NCI-H2029 (cell line): ENCODE data around the gene OR13F1.
"Not testable (repeated sequence)": the region's sequence is repeated elsewhere in the genome, so short reads cannot be mapped to it uniquely, and the experiment has no call there.

ENCODE experiments used
- DNase-seq: peaks from one replicate; lab custom pipeline; 2025; lab: John Stamatoyannopoulos, UW

OR13F1 gene, protein sequence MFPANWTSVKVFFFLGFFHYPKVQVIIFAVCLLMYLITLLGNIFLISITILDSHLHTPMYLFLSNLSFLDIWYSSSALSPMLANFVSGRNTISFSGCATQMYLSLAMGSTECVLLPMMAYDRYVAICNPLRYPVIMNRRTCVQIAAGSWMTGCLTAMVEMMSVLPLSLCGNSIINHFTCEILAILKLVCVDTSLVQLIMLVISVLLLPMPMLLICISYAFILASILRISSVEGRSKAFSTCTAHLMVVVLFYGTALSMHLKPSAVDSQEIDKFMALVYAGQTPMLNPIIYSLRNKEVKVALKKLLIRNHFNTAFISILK

DNA sequence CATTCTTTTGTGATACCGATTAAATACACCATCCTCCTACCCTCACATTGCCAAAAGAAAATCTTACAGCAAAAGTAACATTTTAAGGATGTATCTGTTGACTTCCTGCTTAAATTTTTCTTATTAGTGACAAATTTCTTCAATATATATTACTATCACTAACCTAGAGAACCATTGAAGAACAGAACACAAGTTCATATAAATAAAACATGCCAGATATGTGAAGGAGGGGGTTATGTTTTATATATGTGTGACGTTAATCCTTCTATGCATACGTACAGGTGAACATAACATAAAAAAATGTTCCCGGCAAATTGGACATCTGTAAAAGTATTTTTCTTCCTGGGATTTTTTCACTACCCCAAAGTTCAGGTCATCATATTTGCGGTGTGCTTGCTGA lies at the start of gene OR13F1:
TSS of gene OR13F1 (plus strand) at position 301 of the 400 bp plus-strand sequence. CDS start at position 301, 0 bp downstream.
- no peak for DNase-seq

DNA sequence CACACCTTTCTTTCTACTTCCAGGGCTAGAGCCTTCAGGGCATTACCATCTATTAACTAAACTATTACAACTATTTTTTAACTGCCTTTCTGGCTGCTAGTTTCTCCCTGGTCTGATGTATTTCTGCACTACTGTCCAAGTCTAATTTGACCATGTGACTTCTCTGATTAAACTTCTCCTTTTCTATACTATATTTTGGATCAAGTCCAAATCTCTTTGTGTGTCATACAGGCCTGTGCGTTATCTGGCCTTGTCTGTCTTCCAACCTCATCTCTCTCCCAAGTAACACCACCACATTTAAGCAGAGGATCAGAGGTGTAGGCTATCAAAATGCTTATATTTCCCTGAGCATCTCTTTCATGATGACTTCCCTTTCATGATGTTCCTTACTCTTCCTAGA lies 47.2 kb upstream of the OR13F1 start:
- no peak for DNase-seq

DNA sequence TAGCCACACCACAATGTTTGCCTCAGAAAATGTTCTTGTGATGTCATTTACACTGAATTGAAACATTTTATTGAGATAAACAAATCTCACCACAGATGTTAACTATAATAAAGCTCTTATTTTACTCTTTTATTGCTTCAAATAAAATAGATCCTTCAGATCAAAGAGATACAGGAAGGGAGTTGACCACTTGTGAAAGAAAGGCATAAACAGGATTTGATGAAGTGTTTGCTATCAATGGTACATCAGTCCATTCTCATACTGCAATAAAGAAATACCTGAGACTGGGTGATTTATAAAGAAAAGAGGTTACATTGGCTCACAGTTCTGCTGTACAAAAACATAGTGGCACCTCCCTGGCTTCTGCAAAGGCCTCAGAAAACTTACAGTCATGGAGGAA lies 40.2 kb upstream of the OR13F1 start:
- DNase-seq, result no peak

DNA sequence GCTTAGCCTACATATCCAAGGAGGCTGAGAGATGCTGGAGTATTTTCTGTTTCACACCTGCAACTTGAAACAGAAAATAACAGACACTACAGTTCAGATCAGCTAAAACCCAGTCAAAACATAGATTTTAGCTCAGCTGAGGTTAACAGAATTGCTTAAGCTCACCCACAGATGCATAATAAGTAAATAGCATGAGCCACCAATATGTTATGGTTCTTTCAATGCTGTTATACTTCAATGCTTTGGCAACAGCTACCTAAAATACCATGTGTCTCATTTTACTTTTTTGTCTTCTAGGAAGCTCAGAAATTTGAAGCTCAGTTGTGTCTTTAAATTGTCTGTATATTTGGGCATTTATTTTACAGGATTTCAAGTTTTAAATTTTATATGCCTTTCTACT lies 35.8 kb upstream of the OR13F1 start:
- no peak for DNase-seq

DNA sequence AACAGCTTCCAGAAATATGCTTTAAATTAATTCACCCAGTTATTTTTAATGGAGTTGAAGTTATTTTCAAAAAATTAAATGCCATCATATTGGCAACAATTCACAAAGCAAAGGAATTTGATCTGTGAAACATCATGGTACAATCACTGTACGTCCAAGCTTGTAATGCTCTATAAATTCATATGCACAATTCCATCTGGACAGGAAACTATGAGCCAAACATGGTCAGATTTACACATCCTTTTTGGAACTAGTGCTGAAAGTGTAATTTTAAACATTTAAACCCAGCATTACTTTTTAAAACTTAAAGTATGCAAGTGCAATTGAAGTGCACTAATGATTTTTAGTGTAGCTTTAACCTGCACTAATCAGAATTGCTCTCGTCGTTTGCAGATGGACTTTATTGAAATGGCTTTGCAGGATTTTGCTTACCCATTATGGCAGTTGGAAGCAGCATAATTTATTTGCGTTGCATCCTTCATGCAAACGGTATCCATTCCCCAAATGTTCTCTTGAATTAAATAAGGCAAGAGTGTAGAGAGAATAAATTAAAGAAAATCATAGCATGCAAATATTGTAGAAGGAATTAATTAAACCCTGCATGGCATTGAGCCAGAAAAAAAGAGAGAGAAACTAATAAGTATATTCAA lies 21.0 kb upstream of the OR13F1 start:
- no peak for DNase-seq

DNA sequence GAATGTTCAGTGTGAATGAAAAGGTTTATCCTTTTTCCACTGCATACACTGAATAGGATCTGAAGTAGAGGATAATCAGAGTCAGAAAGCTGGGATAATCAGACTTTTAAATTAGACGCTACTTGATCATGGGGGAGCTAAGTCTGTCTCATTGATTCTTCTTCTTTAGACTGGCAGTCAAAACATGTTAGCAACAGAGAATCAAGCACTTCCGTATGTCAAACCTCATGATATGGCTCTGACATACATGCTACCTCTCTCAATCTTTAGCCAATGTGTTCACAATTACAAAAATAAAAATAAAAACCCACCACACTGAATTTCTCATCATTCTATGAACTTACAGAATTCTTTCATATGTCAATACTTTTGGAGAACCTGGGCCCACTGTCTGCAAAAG lies 19.0 kb upstream of the OR13F1 start:
- no peak for DNase-seq

DNA sequence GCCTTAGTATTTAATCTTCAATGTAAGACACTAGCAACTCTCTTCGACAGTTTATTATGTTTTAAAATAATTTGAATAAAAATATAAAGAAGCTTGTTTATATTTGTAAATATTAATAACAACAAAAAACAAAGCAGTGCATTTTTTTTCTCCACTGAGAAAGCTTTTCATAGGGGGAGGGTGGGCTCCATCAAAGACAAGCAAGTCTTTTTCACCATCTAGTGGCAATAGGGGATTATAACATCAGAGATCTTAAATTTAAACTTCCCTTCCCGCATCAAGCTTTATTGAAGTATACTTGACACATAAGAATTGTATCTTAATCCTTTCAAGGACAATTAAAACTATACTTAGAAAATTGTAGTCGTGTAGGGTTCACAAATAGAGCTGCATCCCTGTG lies 9.3 kb upstream of the OR13F1 start:
- DNase-seq, result no peak

DNA sequence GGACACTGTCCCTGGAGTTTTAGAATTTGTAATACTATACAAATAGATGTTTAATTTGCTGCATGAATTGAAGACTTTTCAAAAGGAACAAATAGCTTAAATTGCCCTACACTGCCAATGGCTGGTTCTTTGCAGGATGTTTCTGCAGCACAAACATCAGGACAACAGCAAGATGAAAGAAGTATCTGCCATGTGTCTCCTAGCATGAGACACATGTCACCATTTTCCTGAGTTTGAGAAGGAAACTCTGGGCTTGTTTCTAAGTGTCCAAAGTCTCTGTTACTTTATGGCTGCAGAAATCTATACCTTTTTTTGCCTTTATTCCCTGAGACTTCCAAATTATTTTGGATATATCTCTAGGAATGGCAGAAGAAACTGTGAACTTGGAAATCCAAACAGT lies 623 bp upstream of the OR13F1 start:
- no peak for DNase-seq

DNA sequence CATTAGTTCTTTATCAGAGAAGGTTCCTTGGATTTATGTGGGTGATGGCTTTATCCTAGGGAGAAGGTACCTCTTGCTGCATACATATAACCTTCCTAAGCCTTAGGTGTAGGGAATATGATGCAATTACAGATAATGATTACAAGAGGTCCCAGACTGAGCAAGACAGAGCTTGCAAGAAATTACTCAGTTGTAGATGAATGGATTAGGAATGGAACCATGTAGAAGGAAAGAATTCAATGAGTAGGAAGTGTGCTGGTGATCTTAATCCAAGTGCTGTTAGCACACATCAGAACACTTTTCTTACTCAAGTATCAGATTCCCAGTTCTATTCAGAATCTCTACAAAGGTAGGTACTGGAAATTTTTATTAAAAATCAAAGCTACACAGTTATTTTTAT lies 2.5 kb downstream of the OR13F1 start:
- DNase-seq, result no peak

DNA sequence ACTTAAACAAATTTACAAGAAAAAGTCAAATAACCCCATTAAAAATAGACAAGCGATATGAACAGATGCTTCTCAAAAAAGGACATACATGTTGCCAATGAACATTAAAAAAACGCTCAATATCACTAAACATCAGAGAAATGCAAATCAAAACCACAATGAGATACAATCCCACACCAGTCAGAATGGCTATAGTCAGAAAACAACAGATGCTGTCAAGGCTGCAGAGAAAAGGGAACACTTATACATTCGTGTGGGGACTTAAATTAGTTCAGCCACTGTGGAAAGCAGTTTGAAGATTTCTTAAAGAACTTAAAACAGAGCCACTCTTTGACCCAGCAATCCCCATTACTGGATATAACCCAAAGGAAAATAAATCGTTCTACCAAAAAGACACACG lies 10.8 kb downstream of the OR13F1 start:
- DNase-seq, result no peak

DNA sequence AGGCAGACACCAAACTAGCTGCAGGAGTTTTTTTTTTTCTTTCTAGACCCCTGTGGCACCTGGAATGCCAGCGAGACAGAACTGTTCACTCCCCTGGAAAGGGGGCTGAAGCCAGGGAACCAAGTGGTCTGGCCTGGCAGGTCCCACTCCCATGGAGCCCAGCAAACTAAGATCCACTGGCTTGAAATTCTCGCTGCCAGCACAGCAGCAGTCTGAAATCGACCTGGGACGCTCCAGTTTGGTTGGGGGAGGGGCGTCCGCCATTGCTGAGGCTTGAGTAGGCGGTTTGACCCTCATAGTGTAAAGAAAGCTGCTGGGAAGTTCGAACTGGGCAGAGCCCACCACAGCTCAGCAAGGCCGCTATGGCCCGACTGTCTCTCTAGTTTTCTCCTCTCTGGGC lies 16.2 kb downstream of the OR13F1 start:
- not testable (repeated sequence) for DNase-seq

DNA sequence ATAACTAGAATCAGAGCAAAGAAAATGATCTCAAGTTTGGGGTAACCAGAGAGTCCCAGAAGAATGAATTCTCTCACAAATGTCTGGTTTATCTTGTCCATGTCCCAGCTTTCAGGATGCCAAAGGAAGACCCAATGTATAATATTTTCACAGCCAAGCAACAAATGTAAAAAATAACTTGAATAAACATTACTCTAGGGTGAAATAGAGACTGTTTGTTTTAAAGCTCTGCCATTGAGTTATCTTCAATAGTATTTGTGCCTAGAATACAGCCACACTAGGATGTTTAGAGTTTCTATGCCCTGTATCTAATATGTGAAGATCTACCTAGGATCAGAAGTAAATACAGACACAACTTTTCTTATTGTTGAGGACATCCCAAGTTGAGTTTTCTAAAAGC lies 23.0 kb downstream of the OR13F1 start, which contains the start of gene OR13C4:
TSS of gene OR13C4 (minus strand) at position 101 of the 400 bp plus-strand sequence. CDS start at position 101, 0 bp downstream.
- no peak for DNase-seq

DNA sequence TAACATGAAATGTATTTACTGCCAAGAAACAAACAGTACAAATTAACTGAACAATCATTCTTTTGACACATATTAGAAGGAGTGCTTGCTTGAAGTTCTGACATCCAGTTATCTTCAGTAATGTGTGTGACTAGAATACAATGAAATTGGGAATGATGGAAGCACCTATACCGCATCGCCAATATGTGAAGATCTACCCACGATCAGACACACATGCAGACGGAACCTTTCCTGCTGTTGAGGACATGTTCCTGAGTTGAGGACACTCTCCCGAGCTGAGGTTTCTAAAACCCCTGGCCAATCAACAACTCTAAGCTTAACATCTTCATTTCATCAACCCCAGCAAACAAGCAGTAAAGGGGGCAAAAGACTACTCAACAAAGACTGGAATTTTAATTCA lies 32.7 kb downstream of the OR13F1 start, which contains the start of gene OR13C3:
TSS of gene OR13C3 (minus strand) at position 101 of the 400 bp plus-strand sequence. CDS start 133 bp downstream, outside the sequence.
- DNase-seq, result no peak

DNA sequence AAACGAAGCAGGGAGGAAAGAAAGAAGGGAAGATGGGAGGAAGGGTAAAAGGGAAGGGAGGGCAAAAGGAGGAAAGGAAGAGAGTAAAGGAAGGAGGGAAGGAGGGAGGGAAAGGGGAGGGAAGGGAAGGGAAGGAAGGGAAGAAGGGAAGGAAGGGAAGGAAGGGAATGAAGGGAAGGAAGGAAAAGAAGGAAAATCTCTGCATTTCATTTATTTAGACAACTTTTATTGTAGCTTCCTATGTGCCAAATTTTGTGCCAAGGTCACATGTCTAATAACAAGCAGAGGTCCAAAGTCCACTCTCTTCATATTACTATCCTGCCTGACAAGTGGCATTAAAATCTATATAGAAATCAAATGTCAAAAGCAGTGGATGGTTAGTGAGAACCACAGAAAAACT lies 35.2 kb downstream of the OR13F1 start:
- no peak for DNase-seq

DNA sequence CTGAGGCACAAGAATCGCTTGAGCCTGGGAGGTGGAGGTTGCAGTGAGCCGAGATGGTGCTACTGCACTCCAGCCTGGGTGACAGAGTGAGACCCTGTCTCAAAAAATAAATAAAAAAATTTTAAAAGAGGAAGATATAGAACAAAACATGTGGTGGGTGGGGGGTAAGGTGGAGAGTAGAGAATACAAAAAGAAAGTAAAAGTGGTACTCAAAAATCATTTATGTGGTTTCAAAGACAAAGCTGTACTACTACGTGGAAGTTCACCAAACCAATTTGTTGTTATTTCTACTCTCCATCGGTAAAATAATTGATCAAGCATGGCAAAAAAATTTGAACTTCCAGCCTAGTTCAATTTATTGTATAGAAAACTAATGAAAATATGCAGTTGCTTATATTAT lies 40.6 kb downstream of the OR13F1 start:
- DNase-seq, result no peak

DNA sequence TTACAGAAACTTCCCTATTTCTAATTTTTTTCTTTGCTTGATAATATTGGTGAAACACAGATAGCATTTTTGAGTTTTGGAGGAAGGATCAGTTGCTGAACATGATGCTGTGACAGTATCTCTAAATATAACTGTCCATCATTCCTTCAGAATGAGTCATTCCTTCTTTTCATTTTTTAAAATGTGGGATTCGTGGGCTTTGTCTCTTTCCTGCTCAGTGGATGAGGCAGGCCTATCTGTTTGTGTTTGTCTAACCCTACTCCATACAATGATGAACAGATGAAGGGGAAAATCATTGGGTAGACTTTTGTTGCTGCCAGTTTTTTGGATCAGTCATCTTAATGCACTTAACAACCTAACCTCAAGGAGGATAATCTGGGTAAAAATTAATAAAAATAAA lies 49.2 kb downstream of the OR13F1 start:
- no peak for DNase-seq
